ENCODE results near the gene LPAR2.

The LPAR2 gene

GRCh38 chr19:19594381-19594780 lies 33.6 kb downstream of the LPAR2 start:
- DNase-seq, result no peak

GRCh38 chr19:19592690-19593089 lies 35.3 kb downstream of the LPAR2 start:
- DNase-seq, result no peak

GRCh38 chr19:19591133-19591825 lies 36.7 kb downstream of the LPAR2 start:
- no peak for DNase-seq

GRCh38 chr19:19588546-19588945 lies 39.5 kb downstream of the LPAR2 start:
- DNase-seq, result no peak

- no peak for DNase-seq
Observed at GRCh38 chr19:19587771-19588170, 40.2 kb downstream of the LPAR2 start.

GRCh38 chr19:19584356-19584755 lies 43.7 kb downstream of the LPAR2 start:
- DNase-seq, result no peak

- DNase-seq, result no peak
Observed at GRCh38 chr19:19582471-19582870, 45.5 kb downstream of the LPAR2 start.

- no peak for DNase-seq
Observed at GRCh38 chr19:19581391-19581790, 46.6 kb downstream of the LPAR2 start.

GRCh38 chr19:19580418-19580817 lies 47.6 kb downstream of the LPAR2 start:
- no peak for DNase-seq

GRCh38 chr19:19579533-19580361 lies 48.3 kb downstream of the LPAR2 start:
- no peak for DNase-seq

GRCh38 chr19:19578252-19578651 lies 49.8 kb downstream of the LPAR2 start:
- DNase-seq, result no peak

GRCh38 chr19:19575411-19575810 lies 52.6 kb downstream of the LPAR2 start:
- DNase-seq, result no peak
